ENCODE data around the gene SCN4B. TPM values are rescaled to one million over a fixed set of nuclear protein-coding genes. Genes with fewer than 3 reads are reported as not detected.

The SCN4B gene
- total RNA-seq, 1 donor: not detected

- DNase-seq (ENCODE audit: low read depth): peak; percentile 42
- no peak overlapping the region for H3K4me3 ChIP-seq (ENCODE audit: low read depth, low read length)
- TF ChIP-seq CTCF (IDR thresholded peaks at IDR 0.05; ENCODE audit: insufficient read depth, low read depth, low read length): peak; percentile 86
Measured at GRCh38 chr11:118171269-118172062, 18.8 kb upstream of the SCN4B start.

GRCh38 chr11:118170882-118171268, 18.3 kb upstream of the SCN4B start:
- no peak overlapping the region for H3K4me3 ChIP-seq (ENCODE audit: low read depth, low read length)
- no peak for DNase-seq (ENCODE audit: low read depth)
- TF ChIP-seq CTCF (IDR thresholded peaks at IDR 0.05; ENCODE audit: insufficient read depth, low read depth, low read length): no peak

GRCh38 chr11:118170231-118170630, 17.6 kb upstream of the SCN4B start:
- no peak for DNase-seq (ENCODE audit: low read depth)
- no peak for TF ChIP-seq CTCF (IDR thresholded peaks at IDR 0.05; ENCODE audit: insufficient read depth, low read depth, low read length)
- H3K4me3 ChIP-seq (ENCODE audit: low read depth, low read length): no peak overlapping the region

- no peak for DNase-seq (ENCODE audit: low read depth)
- no peak for TF ChIP-seq CTCF (IDR thresholded peaks at IDR 0.05; ENCODE audit: insufficient read depth, low read depth, low read length)
- H3K4me3 ChIP-seq (ENCODE audit: low read depth, low read length): no peak overlapping the region
Measured at GRCh38 chr11:118169300-118170140, 16.9 kb upstream of the SCN4B start.

GRCh38 chr11:118168751-118169150, 16.1 kb upstream of the SCN4B start:
- H3K4me3 ChIP-seq (ENCODE audit: low read depth, low read length): no peak overlapping the region
- no peak for DNase-seq (ENCODE audit: low read depth)
- TF ChIP-seq CTCF (IDR thresholded peaks at IDR 0.05; ENCODE audit: insufficient read depth, low read depth, low read length): no peak

GRCh38 chr11:118168316-118168715, 15.7 kb upstream of the SCN4B start:
- DNase-seq (ENCODE audit: low read depth): no peak
- no peak for TF ChIP-seq CTCF (IDR thresholded peaks at IDR 0.05; ENCODE audit: insufficient read depth, low read depth, low read length)
- H3K4me3 ChIP-seq (ENCODE audit: low read depth, low read length): no peak overlapping the region
